ENCODE data around the gene BAIAP2. TPM values are rescaled to one million over a fixed set of nuclear protein-coding genes. Genes with fewer than 3 reads are reported as not detected.

The BAIAP2 gene
- total RNA-seq, 1 donor from 2014 or later: 6.8 TPM

- ChIA-PET CTCF (no interaction called here), POLR2A (no interaction called here)
- Mint-ChIP-seq H3K27me3 (peaks cover 10% of the 10 kb centered on the region), H3K27ac (no peak overlapping the region), H3K4me1 (peaks cover 8% of the 10 kb centered on the region), H3K9me3 (no peaks in the 10 kb centered on the region), H3K36me3 (ENCODE audit: low read depth) (no peaks in the 10 kb centered on the region), H3K4me3 (peak overlapping the region; percentile 37)
- ATAC-seq (ENCODE audit: low read depth) (peak; percentile 25), DNase-seq (no peak)
- intact Hi-C loops (cut with micrococcal nuclease): no loop called here
- TF ChIP-seq CTCF (IDR thresholded peaks at IDR 0.05): no peak
These were observed 14.5 kb downstream of the BAIAP2 start for GRCh38 chr17:81049372-81049911.

GRCh38 chr17:81049973-81050551, 15.1 kb downstream of the BAIAP2 start:
- no peaks in the 10 kb centered on the region for H3K9me3 Mint-ChIP-seq
- POLR2A ChIA-PET: no interaction called here
- peak overlapping the region; percentile 56 for H3K4me3 Mint-ChIP-seq
- DNase-seq: no peak
- CTCF ChIA-PET: interaction anchor here (0.5 kb wide), 1 partner anchor 276 kb away, joined by 3 read pairs; no protein-coding TSS in a partner anchor
- ATAC-seq (ENCODE audit: low read depth): peak; percentile 56
- intact Hi-C loops (cut with micrococcal nuclease): no loop called here
- no peak overlapping the region for H3K27ac Mint-ChIP-seq
- no peaks in the 10 kb centered on the region for H3K36me3 Mint-ChIP-seq (ENCODE audit: low read depth)
- peaks cover 10% of the 10 kb centered on the region for H3K27me3 Mint-ChIP-seq
- TF ChIP-seq CTCF (IDR thresholded peaks at IDR 0.05): no peak
- peaks cover 8% of the 10 kb centered on the region for H3K4me1 Mint-ChIP-seq

GRCh38 chr17:81050645-81051625, 16.0 kb downstream of the BAIAP2 start:
- CTCF ChIA-PET: no interaction called here
- peaks cover 8% of the 10 kb centered on the region for H3K4me1 Mint-ChIP-seq
- intact Hi-C loops (cut with micrococcal nuclease): no loop called here

GRCh38 chr17:81052199-81052997, 17.4 kb downstream of the BAIAP2 start:
- intact Hi-C loops (cut with micrococcal nuclease): no loop called here
- Mint-ChIP-seq H3K9me3 (no peaks in the 10 kb centered on the region), H3K27me3 (peaks cover 4% of the 10 kb centered on the region), H3K4me1 (peaks cover 8% of the 10 kb centered on the region), H3K27ac (no peak overlapping the region), H3K4me3 (no peak overlapping the region), H3K36me3 (ENCODE audit: low read depth) (no peaks in the 10 kb centered on the region)
- ChIA-PET CTCF (no interaction called here), POLR2A (no interaction called here)
- ATAC-seq (ENCODE audit: low read depth): no peak
- no peak for TF ChIP-seq CTCF (IDR thresholded peaks at IDR 0.05)
- no peak for DNase-seq

More at GRCh38 chr17:81050645-81051625, 16.0 kb downstream of the BAIAP2 start:
- DNase-seq (no peak), ATAC-seq (ENCODE audit: low read depth) (no peak)
- POLR2A ChIA-PET: no interaction called here
- H3K4me3 Mint-ChIP-seq: no peak overlapping the region
- H3K27me3 Mint-ChIP-seq: peaks cover 10% of the 10 kb centered on the region
- no peak for TF ChIP-seq CTCF (IDR thresholded peaks at IDR 0.05)
- no peaks in the 10 kb centered on the region for H3K36me3 Mint-ChIP-seq (ENCODE audit: low read depth)
- no peaks in the 10 kb centered on the region for H3K9me3 Mint-ChIP-seq
- H3K27ac Mint-ChIP-seq: no peak overlapping the region

Measured in activated B cell treated with CpG ODN at 0.5 μM for 24 hours (primary cell).